Measurements from ENCODE around the gene HK1. TPM values are rescaled to one million over a fixed set of nuclear protein-coding genes. Genes with fewer than 3 reads are reported as not detected.
A peak's percentile ranks its signal among the peaks of the same experiment; 100 is the strongest.

HK1 gene
- total RNA-seq, 1 donor from 2014 or later, result 95.0 TPM

DNA sequence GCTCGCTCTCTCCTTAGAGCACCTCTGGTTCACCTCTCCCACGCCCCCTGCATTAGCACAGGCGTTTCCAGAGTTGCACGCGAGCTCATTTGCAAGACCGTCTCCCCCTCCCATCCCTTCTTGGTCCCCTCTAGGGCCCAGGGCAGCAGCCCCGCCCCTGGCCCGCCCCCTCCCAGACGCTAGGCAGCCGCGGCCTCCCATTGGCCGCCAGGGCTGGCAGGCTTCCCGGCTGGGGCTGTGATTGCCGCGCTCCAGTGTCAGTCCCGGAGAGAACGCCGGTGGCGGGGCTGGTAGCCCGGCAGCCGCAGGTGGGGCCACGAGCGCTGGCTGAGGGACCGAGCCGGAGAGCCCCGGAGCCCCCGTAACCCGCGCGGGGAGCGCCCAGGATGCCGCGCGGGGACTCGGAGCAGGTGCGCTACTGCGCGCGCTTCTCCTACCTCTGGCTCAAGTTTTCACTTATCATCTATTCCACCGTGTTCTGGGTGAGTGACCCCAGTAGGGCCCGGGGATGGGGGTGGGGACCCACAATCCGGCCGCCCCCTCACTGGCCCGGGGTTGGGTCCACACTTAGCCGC, 173.0 kb downstream of the HK1 start, which contains the start of gene TSPAN15:
Gene TSPAN15, plus strand, starts transcription at position 257 of the 575 bp plus-strand sequence. Its CDS starts 130 bp downstream, at position 387.
- peaks cover 20% of the 10 kb centered on the region for H3K4me1 Mint-ChIP-seq (ENCODE audit: low read depth, unreplicated experiment)
- H3K4me3 Mint-ChIP-seq (ENCODE audit: unreplicated experiment), result peak within 1 kb of the TSS; percentile 86
- H3K79me2 ChIP-seq (ENCODE audit: insufficient read depth, low read length), result no peaks in the 10 kb centered on the region
- DNase-seq (ENCODE audit: low read depth) (peak; percentile 57), FAIRE-seq (no peak)
- no peak within 1 kb of the TSS for H3K9ac ChIP-seq (ENCODE audit: low read length)
- H3K27ac Mint-ChIP-seq (ENCODE audit: unreplicated experiment), result no peak within 1 kb of the TSS
- no peaks in the 10 kb centered on the region for H3K9me3 Mint-ChIP-seq (ENCODE audit: unreplicated experiment)
- H4K20me1 ChIP-seq (ENCODE audit: insufficient read depth, low read length), result no peaks in the 10 kb centered on the region
- peak within 1 kb of the TSS; percentile 52 for H2AFZ ChIP-seq (ENCODE audit: low read depth, low read length)
- H3K27me3 ChIP-seq (ENCODE audit: insufficient read depth, low read length), result peaks cover 3% of the 10 kb centered on the region
- H3K4me1 ChIP-seq (ENCODE audit: insufficient read depth, low read length), result peaks cover 10% of the 10 kb centered on the region
- no peaks in the 10 kb centered on the region for H3K36me3 ChIP-seq (ENCODE audit: insufficient read depth, low read length)
- H3K27me3 Mint-ChIP-seq (ENCODE audit: low read depth, unreplicated experiment), result no peaks in the 10 kb centered on the region
- no peak within 1 kb of the TSS for H3K27ac ChIP-seq (ENCODE audit: low read depth, low read length)
- peak within 1 kb of the TSS; percentile 86 for H3K4me2 ChIP-seq (ENCODE audit: low read length)
- H3K36me3 Mint-ChIP-seq (ENCODE audit: low read depth, unreplicated experiment), result no peaks in the 10 kb centered on the region
- peak within 1 kb of the TSS; percentile 55 for H3K4me3 ChIP-seq (ENCODE audit: insufficient read depth, low read depth, low read length)
- TF ChIP-seq, protein P1, sequence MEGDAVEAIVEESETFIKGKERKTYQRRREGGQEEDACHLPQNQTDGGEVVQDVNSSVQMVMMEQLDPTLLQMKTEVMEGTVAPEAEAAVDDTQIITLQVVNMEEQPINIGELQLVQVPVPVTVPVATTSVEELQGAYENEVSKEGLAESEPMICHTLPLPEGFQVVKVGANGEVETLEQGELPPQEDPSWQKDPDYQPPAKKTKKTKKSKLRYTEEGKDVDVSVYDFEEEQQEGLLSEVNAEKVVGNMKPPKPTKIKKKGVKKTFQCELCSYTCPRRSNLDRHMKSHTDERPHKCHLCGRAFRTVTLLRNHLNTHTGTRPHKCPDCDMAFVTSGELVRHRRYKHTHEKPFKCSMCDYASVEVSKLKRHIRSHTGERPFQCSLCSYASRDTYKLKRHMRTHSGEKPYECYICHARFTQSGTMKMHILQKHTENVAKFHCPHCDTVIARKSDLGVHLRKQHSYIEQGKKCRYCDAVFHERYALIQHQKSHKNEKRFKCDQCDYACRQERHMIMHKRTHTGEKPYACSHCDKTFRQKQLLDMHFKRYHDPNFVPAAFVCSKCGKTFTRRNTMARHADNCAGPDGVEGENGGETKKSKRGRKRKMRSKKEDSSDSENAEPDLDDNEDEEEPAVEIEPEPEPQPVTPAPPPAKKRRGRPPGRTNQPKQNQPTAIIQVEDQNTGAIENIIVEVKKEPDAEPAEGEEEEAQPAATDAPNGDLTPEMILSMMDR (IDR thresholded peaks at IDR 0.05; ENCODE audit: insufficient read depth, low read depth, low read length), result no peak
- peak; percentile 40 for TF ChIP-seq EZH2 (IDR thresholded peaks at IDR 0.05; ENCODE audit: insufficient read depth, low read length)
- H3K9me3 ChIP-seq (ENCODE audit: insufficient read depth, low read depth, low read length), result no peaks in the 10 kb centered on the region

Other genes starting within 250 kb of the HK1 start
- gene SRGN, start 190.4 kb upstream of the HK1 start, total RNA-seq, result 0.30 TPM in 1 of 2 replicates, not detected in the other
- 51.8 and 61.6 TPM in 2 replicates for gene VPS26A, start 154.3 kb upstream of the HK1 start, total RNA-seq
- gene SUPV3L1, start 98.3 kb upstream of the HK1 start, total RNA-seq, result 31.8 and 34.4 TPM in 2 replicates
- 4.2 and 4.3 TPM in 2 replicates for gene HKDC1, start 58.2 kb upstream of the HK1 start, total RNA-seq
- not detected in 2 replicates for gene TACR2, start 138.4 kb downstream of the HK1 start, total RNA-seq
- 8.7 and 9.4 TPM in 2 replicates for gene TSPAN15, start 173.0 kb downstream of the HK1 start, total RNA-seq

Data from astrocyte (in vitro differentiated cells and primary cell).